K562 (cell line): ENCODE measurements around the gene MRTFB.

ENCODE experiments used
- BDP1 ChIP-seq: IDR thresholded peaks from 3 replicates; pipeline ENCODE4 v1.6.1; 2011; ENCODE audit not compliant: insufficient read length, insufficient read depth
- CTCF ChIP-seq, 3 experiments: IDR thresholded peaks in 2 of 3; conservative IDR thresholded peaks in 1 of 3; 2 replicates each; pipeline ENCODE4 v1.5.1; 2011 to 2012; ENCODE audit warnings: low read length in 3 of 3, mild to moderate bottlenecking in 3 of 3, control low read depth in 2 of 3, improper control_type of control experiment in 1 of 3, inconsistent platforms in 1 of 3, low read depth in 1 of 3, mixed read lengths in 1 of 3, moderate library complexity in 1 of 3; ENCODE audit not compliant: insufficient read depth in 2 of 3
- ETV5 ChIP-seq: sonication (generic); formaldehyde crosslinking; IDR thresholded peaks from 2 replicates; pipeline ENCODE4 v1.4.0; 2020; ENCODE audit warnings: low read depth, mild to moderate bottlenecking, missing genetic modification reagents
- HMG20B ChIP-seq: fragments of 250-450 bp; sonication (Bioruptor Pico); IDR thresholded peaks from 2 replicates; pipeline ENCODE4 v1.5.0; 2021; ENCODE audit warnings: mild to moderate bottlenecking
- JUND ChIP-seq, 2 experiments: IDR thresholded peaks; 2 replicates in 1 of 2; 3 replicates in 1 of 2; pipeline ENCODE4 v1.6.1; 2011; ENCODE audit warnings: borderline replicate concordance in 2 of 2, low read depth in 2 of 2, low read length in 2 of 2, improper control_type of control experiment in 1 of 2, missing biosample characterization in 1 of 2, missing genetic modification characterization in 1 of 2, missing genetic modification reagents in 1 of 2
- PHF8 ChIP-seq: fragments of 200-600 bp; sonication (generic); IDR thresholded peaks from 2 replicates; pipeline ENCODE4 v1.6.1; 2012; ENCODE audit warnings: mixed run types, mild to moderate bottlenecking, inconsistent platforms, low read length, moderate library complexity, borderline replicate concordance
- RAD21 ChIP-seq, 2 experiments: fragments of 250-450 bp in 1 of 2; fragments of 450-650 bp in 1 of 2; sonication (Bioruptor Pico) in 1 of 2; formaldehyde crosslinking in 1 of 2; IDR thresholded peaks in 1 of 2; conservative IDR thresholded peaks in 1 of 2; 2 replicates each; pipeline versions ENCODE4 v1.4.0 to v1.8.0; 2020 to 2022; ENCODE audit warnings: mild to moderate bottlenecking in 2 of 2, moderate library complexity in 1 of 2
- SIN3A ChIP-seq, 2 experiments: fragments of 150-350 bp in 1 of 2; IDR thresholded peaks; 2 replicates each; pipeline ENCODE4 v1.6.1; 2011 to 2016; ENCODE audit warnings: borderline replicate concordance in 2 of 2, low read depth in 2 of 2, low read length in 2 of 2, mild to moderate bottlenecking in 2 of 2, moderate library complexity in 2 of 2; ENCODE audit not compliant: control insufficient read depth in 1 of 2
- SP1 ChIP-seq: sonication (generic); formaldehyde crosslinking; IDR thresholded peaks from 2 replicates; pipeline ENCODE4 v1.8.1; 2022; ENCODE audit warnings: mild to moderate bottlenecking, missing genetic modification reagents
- USF1 ChIP-seq: sonication (generic); formaldehyde crosslinking; IDR thresholded peaks from 2 replicates; pipeline ENCODE4 v1.9.0; 2022; ENCODE audit warnings: mild to moderate bottlenecking, missing genetic modification reagents
- ZNF12 ChIP-seq: sonication (generic); formaldehyde crosslinking; IDR thresholded peaks from 2 replicates; pipeline ENCODE4 v1.4.0; 2020; ENCODE audit warnings: mild to moderate bottlenecking, missing genetic modification reagents
- ZNF384 ChIP-seq: IDR thresholded peaks from 2 replicates; pipeline ENCODE4 v1.6.1; 2012; ENCODE audit warnings: low read depth, low read length, improper control_type of control experiment
- TF ChIP-seq, protein P1 (sequence below): fragments of 250-450 bp; sonication (Bioruptor Pico); IDR thresholded peaks from 2 replicates; pipeline ENCODE4 v1.8.0; 2022; ENCODE audit warnings: inconsistent platforms

DNA sequence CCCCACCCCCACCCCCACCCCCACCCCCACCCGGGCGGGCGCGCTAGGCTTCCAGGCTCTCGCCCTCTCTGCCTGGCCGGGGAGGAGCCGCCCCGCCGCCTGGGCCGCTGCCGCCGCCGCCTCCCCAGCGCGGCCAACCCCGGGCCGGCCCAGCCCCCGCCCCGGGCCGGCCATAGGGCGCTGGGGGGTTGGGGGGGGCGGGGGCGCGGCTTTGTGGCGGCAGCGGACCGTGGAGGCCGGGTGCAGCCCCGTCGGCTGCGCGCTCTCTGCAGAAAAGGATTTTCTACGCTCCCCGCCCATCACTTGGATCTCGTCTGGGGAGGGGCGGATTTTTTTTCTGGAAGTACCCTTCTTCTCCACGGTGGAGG lies 230.9 kb downstream of the MRTFB start:
- no peak for TF ChIP-seq ETV5 (CRISPR knock-in tag)
- TF ChIP-seq RAD21 (CRISPR knock-in tag; conservative IDR thresholded peaks at IDR 0.05 in 1 of 2, IDR thresholded peaks at IDR 0.05 in 1 of 2), result no peak
- no peak for TF ChIP-seq CTCF (IDR thresholded peaks at IDR 0.05 in 2 of 3, conservative IDR thresholded peaks at IDR 0.05 in 1 of 3; ENCODE audit: insufficient read depth in 2 of 3, low read depth in 1 of 3, low read length in 3 of 3)
- TF ChIP-seq JUND (IDR thresholded peaks at IDR 0.05; ENCODE audit: borderline replicate concordance, low read depth, low read length), result no peak
- TF ChIP-seq JUND (tag; IDR thresholded peaks at IDR 0.05; ENCODE audit: borderline replicate concordance, low read depth, low read length), result no peak
- TF ChIP-seq HMG20B (CRISPR knock-in tag), result no peak
- no peak for TF ChIP-seq BDP1
- TF ChIP-seq PHF8, result no peak; the same call in 1 of the 2 replicates
- no peak for TF ChIP-seq ZNF12
- no peak for TF ChIP-seq USF1 (CRISPR knock-in tag)
- TF ChIP-seq, protein P1, sequence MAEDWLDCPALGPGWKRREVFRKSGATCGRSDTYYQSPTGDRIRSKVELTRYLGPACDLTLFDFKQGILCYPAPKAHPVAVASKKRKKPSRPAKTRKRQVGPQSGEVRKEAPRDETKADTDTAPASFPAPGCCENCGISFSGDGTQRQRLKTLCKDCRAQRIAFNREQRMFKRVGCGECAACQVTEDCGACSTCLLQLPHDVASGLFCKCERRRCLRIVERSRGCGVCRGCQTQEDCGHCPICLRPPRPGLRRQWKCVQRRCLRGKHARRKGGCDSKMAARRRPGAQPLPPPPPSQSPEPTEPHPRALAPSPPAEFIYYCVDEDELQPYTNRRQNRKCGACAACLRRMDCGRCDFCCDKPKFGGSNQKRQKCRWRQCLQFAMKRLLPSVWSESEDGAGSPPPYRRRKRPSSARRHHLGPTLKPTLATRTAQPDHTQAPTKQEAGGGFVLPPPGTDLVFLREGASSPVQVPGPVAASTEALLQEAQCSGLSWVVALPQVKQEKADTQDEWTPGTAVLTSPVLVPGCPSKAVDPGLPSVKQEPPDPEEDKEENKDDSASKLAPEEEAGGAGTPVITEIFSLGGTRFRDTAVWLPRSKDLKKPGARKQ (CRISPR knock-in tag), result no peak
- no peak for TF ChIP-seq SP1 (CRISPR knock-in tag)
- no peak; a peak in 1 of 4 replicates for TF ChIP-seq SIN3A (IDR thresholded peaks at IDR 0.05; ENCODE audit: borderline replicate concordance in 2 of 2, control insufficient read depth in 1 of 2, low read depth in 2 of 2, low read length in 2 of 2)
- TF ChIP-seq ZNF384, result no peak
